Gastroesophageal sphincter (tissue), 3 donors: ENCODE measurements around the gene DRC7.
"Not testable (repeated sequence)": the region's sequence is repeated elsewhere in the genome, so short reads cannot be mapped to it uniquely, and the experiment has no call there.

Experiments
- CTCF ChIP-seq, 4 experiments: fragments of 200-600 bp in 2 of 4; fragments of 450-650 bp in 2 of 4; sonication (generic) in 1 of 4; IDR thresholded peaks; one replicate each; pipeline ENCODE4 v1.5.1; 2017 to 2019; ENCODE audit warnings: antibody characterized with exemption in 4 of 4, mild to moderate bottlenecking in 2 of 4, moderate library complexity in 2 of 4
- POLR2A ChIP-seq, 2 donors: fragments of 450-650 bp; IDR thresholded peaks; one replicate each; pipeline ENCODE4 v1.6.1; 2017; ENCODE audit warnings: antibody characterized with exemption in 2 of 2, mild to moderate bottlenecking in 2 of 2, moderate library complexity in 1 of 2
- POLR2AphosphoS5 ChIP-seq: sonication (generic); formaldehyde crosslinking; IDR thresholded peaks from one replicate; pipeline ENCODE4 v1.6.1; 2017; ENCODE audit warnings: antibody characterized with exemption

DNA sequence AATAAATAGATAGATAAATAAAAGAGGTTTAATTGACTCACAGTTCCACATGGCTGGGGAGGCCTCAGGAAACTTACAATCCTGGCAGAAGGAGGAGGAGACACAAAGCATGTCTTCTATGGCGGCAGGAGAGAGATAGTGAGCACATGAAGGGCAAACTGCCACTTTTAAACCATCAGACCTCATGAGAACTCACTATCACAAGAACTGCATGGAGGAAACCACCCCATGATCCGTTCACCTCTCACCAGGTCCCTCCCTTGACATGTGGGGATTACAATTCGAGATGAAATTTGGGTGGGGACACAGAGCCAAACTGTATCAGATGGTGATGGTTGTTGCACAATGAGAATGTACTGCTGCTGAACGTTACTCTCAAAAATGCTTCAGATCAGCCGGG is 85.2 kb downstream of the DRC7 start:
- TF ChIP-seq CTCF (IDR thresholded peaks at IDR 0.05); POLR2A (IDR thresholded peaks at IDR 0.05); POLR2AphosphoS5: not testable (repeated sequence)
